Neural cell (in vitro differentiated cells): ENCODE data around the gene CYP39A1. TPM values are rescaled to one million over a fixed set of nuclear protein-coding genes. Genes with fewer than 3 reads are reported as not detected.

Experiments used
- H2AFZ ChIP-seq: fragments of 200-600, 300-800 bp; sonication (generic), shearing (Covaris generic); 2 replicates; pipeline ENCODE4 v1.6.0; 2014; ENCODE audit warnings: low read depth, mild to moderate bottlenecking, antibody characterized with exemption, low read length, moderate library complexity
- H3F3A ChIP-seq: fragments of 200-600 bp; shearing (Covaris generic); 2 replicates; pipeline ENCODE4 v1.6.1; 2016; ENCODE audit warnings: mild to moderate bottlenecking, moderate library complexity, mixed read lengths, antibody characterized with exemption, low read length; ENCODE audit not compliant: insufficient read depth, poor library complexity, severe bottlenecking
- H3K27ac ChIP-seq: fragments of 200-600, 300-800 bp; sonication (generic), shearing (Covaris generic); 2 replicates; pipeline ENCODE4 v1.5.1; 2014; ENCODE audit warnings: mild to moderate bottlenecking, low read length, moderate library complexity
- H3K27me3 ChIP-seq: fragments of 300-800, 200-600 bp; sonication (generic), shearing (Covaris generic); 2 replicates; pipeline ENCODE4 v1.6.0; 2014; ENCODE audit warnings: mild to moderate bottlenecking, low read depth, low read length, moderate library complexity; ENCODE audit not compliant: insufficient read depth
- H3K36me3 ChIP-seq: fragments of 300-800, 200-600 bp; sonication (generic), shearing (Covaris generic); 2 replicates; pipeline ENCODE4 v1.5.1; 2014; ENCODE audit warnings: mild to moderate bottlenecking, antibody characterized with exemption, low read length, moderate library complexity; ENCODE audit not compliant: insufficient read depth
- H3K4me2 ChIP-seq: fragments of 300-800, 200-600 bp; sonication (generic), shearing (Covaris generic); 2 replicates; pipeline ENCODE4 v1.6.0; 2014; ENCODE audit warnings: mild to moderate bottlenecking, low read length
- H3K4me3 ChIP-seq: fragments of 300-800, 200-600 bp; sonication (generic), shearing (Covaris generic); 2 replicates; pipeline ENCODE4 v1.5.1; 2014; ENCODE audit warnings: mild to moderate bottlenecking, low read length, moderate library complexity
- H3K79me2 ChIP-seq: fragments of 200-600 bp; shearing (Covaris generic); replicated peaks from 2 replicates; pipeline ENCODE4 v1.6.0; 2014; ENCODE audit warnings: mild to moderate bottlenecking, low read length, moderate library complexity; ENCODE audit not compliant: insufficient read depth
- H3K9ac ChIP-seq: fragments of 300-800, 200-600 bp; sonication (generic), shearing (Covaris generic); 2 replicates; pipeline ENCODE4 v1.6.1; 2016; ENCODE audit warnings: mild to moderate bottlenecking, low read length, mixed read lengths
- H3K9me2 ChIP-seq: fragments of 200-600 bp; shearing (Covaris generic); 2 replicates; pipeline ENCODE4 v1.6.1; 2016; ENCODE audit warnings: mild to moderate bottlenecking, low read length, mixed read lengths; ENCODE audit not compliant: insufficient read depth
- H3K9me3 ChIP-seq: fragments of 200-600, 300-800 bp; sonication (generic), shearing (Covaris generic); 2 replicates; pipeline ENCODE4 v1.6.1; 2016; ENCODE audit warnings: mild to moderate bottlenecking, mixed run types, low read length, moderate library complexity, mixed read lengths
- H4K20me1 ChIP-seq: fragments of 200-600 bp; shearing (Covaris generic); 2 replicates; pipeline ENCODE4 v1.6.1; 2016; ENCODE audit warnings: mild to moderate bottlenecking, mixed run types; ENCODE audit not compliant: insufficient read depth
- CTCF ChIP-seq: fragments of 450-650 bp; IDR thresholded peaks from 2 replicates; pipeline ENCODE4 v1.5.1; 2014; ENCODE audit warnings: antibody characterized with exemption, mild to moderate bottlenecking, moderate library complexity; ENCODE audit not compliant: poor library complexity, severe bottlenecking
- EP300 ChIP-seq: fragments of 450-650 bp; conservative IDR thresholded peaks from 2 replicates; pipeline ENCODE4 v1.6.1; 2014; ENCODE audit warnings: antibody characterized with exemption, mild to moderate bottlenecking, moderate library complexity; ENCODE audit not compliant: poor library complexity, severe bottlenecking
- EZH2 ChIP-seq: fragments of 200-600, 300-800 bp; shearing (Covaris generic), sonication (generic); IDR thresholded peaks from 2 replicates; pipeline ENCODE4 v1.6.1; 2014; ENCODE audit warnings: antibody characterized with exemption, low read length, borderline replicate concordance, mild to moderate bottlenecking; ENCODE audit not compliant: insufficient read depth, poor library complexity, severe bottlenecking
- MXI1 ChIP-seq: fragments of 450-650 bp; conservative IDR thresholded peaks from 2 replicates; pipeline ENCODE4 v1.6.1; 2014; ENCODE audit warnings: antibody characterized with exemption, mild to moderate bottlenecking; ENCODE audit not compliant: poor library complexity, severe bottlenecking
- POLR2AphosphoS5 ChIP-seq: IDR thresholded peaks from 2 replicates; pipeline ENCODE4 v1.6.1; 2012
- RAD21 ChIP-seq: fragments of 450-650 bp; conservative IDR thresholded peaks from 2 replicates; pipeline ENCODE4 v1.6.1; 2014; ENCODE audit warnings: antibody characterized with exemption, mild to moderate bottlenecking, moderate library complexity
- REST ChIP-seq: IDR thresholded peaks from 2 replicates; pipeline ENCODE4 v1.6.1; 2012; ENCODE audit warnings: borderline replicate concordance
- SMC3 ChIP-seq: fragments of 450-650 bp; conservative IDR thresholded peaks from 2 replicates; pipeline ENCODE4 v1.6.1; 2014; ENCODE audit warnings: antibody characterized with exemption, mild to moderate bottlenecking, moderate library complexity; ENCODE audit not compliant: poor library complexity
- TAF1 ChIP-seq: IDR thresholded peaks from 2 replicates; pipeline ENCODE4 v1.6.1; 2012; ENCODE audit warnings: low read depth
- polyA plus RNA-seq: library from polyadenylated mRNA; depleted of rRNA; stranded (reverse); fragments of >200 nt; gene quantifications from 2 replicates; pipeline ENCODE4 v1.2.3, GENCODE V29; 2014

Gene CYP39A1
- polyA plus RNA-seq, 1 donor from 2014 or later = 1.4 TPM

GRCh38 chr6:46525583-46525982, 127.0 kb downstream of the CYP39A1 start:
- H3K79me2 ChIP-seq = no peaks in the 10 kb centered on the region
- no peaks in the 10 kb centered on the region for H3K36me3 ChIP-seq
- no peaks in the 10 kb centered on the region for H4K20me1 ChIP-seq

GRCh38 chr6:46521464-46521971, 131.1 kb downstream of the CYP39A1 start:
- TF ChIP-seq CTCF = no peak
- TF ChIP-seq TAF1 = no peak
- no peak for TF ChIP-seq SMC3
- TF ChIP-seq REST = no peak
- TF ChIP-seq EP300 = no peak
- TF ChIP-seq RAD21 = no peak
- Histone ChIP-seq H3K9me2 (no peaks in the 10 kb centered on the region), H3K9me3 (no peaks in the 10 kb centered on the region), H3K4me3 (no peak overlapping the region), H2AFZ (no peak overlapping the region), H3F3A (no peaks in the 10 kb centered on the region), H3K4me2 (no peak overlapping the region), H3K36me3 (no peaks in the 10 kb centered on the region), H3K79me2 (no peaks in the 10 kb centered on the region), H3K27ac (no peak overlapping the region), H3K27me3 (no peaks in the 10 kb centered on the region), H4K20me1 (no peaks in the 10 kb centered on the region), H3K9ac (no peak overlapping the region)

More at GRCh38 chr6:46525583-46525982, 127.0 kb downstream of the CYP39A1 start:
- H3K4me3 ChIP-seq = no peak overlapping the region
- no peaks in the 10 kb centered on the region for H3K27me3 ChIP-seq
- no peaks in the 10 kb centered on the region for H3K9me3 ChIP-seq
- TF ChIP-seq POLR2AphosphoS5 = no peak
- no peaks in the 10 kb centered on the region for H3K9me2 ChIP-seq
- H3K4me2 ChIP-seq = no peak overlapping the region
- H3F3A ChIP-seq = no peaks in the 10 kb centered on the region
- no peak overlapping the region for H3K27ac ChIP-seq
- H3K9ac ChIP-seq = no peak overlapping the region
- no peak overlapping the region for H2AFZ ChIP-seq

- no peaks in the 10 kb centered on the region for H3K27me3 ChIP-seq
- H3F3A ChIP-seq = no peaks in the 10 kb centered on the region
- no peaks in the 10 kb centered on the region for H3K9me3 ChIP-seq
- H3K4me3 ChIP-seq = no peak overlapping the region
- H3K9ac ChIP-seq = no peak overlapping the region
- no peaks in the 10 kb centered on the region for H3K36me3 ChIP-seq
- H4K20me1 ChIP-seq = no peaks in the 10 kb centered on the region
- H3K27ac ChIP-seq = no peak overlapping the region
- no peaks in the 10 kb centered on the region for H3K79me2 ChIP-seq
- no peak for TF ChIP-seq MXI1
- TF ChIP-seq SMC3 = no peak
- TF ChIP-seq TAF1 = no peak
- TF ChIP-seq EZH2 = no peak
- TF ChIP-seq POLR2AphosphoS5 = no peak
- no peak for TF ChIP-seq CTCF
- no peak for TF ChIP-seq RAD21
- no peak for TF ChIP-seq EP300
- no peak for TF ChIP-seq REST
- no peaks in the 10 kb centered on the region for H3K9me2 ChIP-seq
- no peak overlapping the region for H2AFZ ChIP-seq
- H3K4me2 ChIP-seq = no peak overlapping the region
Observed at GRCh38 chr6:46517202-46517601, 135.4 kb downstream of the CYP39A1 start.
